NCI-H2227 (cell line): Measurements from ENCODE around the gene AGAP2.
A peak's percentile ranks its signal among the peaks of the same experiment; 100 is the strongest.
"Not testable (repeated sequence)": the region's sequence is repeated elsewhere in the genome, so short reads cannot be mapped to it uniquely, and the experiment has no call there.

ENCODE experiments used
- DNase-seq: peaks from one replicate; lab custom pipeline; 2025; ENCODE audit not compliant: unreplicated experiment; lab: John Stamatoyannopoulos, UW

The AGAP2 gene

GRCh38 chr12:57698414-57698813, 40.1 kb downstream of the AGAP2 start:
- no peak for DNase-seq

GRCh38 chr12:57697076-57697475, 41.5 kb downstream of the AGAP2 start:
- no peak for DNase-seq

- DNase-seq: no peak
Observed at GRCh38 chr12:57695770-57696432, 42.6 kb downstream of the AGAP2 start.

DNA sequence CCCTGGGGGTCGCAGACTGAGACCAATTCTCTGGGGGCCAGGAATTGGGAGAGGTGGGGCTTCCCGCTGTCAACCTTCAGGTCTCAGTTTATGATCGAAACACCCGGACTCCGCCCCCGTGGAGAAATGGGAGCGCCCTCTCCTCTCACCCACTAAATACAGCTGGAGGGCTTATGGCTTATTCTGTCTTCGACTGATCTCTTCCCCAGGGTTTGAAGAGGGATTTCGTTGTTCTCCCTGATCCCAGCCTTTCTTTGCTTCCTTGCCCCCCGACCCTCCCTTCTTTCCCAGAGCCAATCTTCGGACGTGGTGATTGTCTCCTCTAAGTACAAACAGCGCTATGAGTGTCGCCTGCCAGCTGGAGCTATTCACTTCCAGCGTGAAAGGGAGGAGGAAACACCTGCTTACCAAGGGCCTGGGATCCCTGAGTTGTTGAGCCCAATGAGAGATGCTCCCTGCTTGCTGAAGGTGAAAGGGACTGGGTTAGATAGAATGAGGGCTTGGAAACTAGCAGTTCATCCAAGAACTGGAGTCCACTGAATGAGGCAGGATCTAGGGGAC, 44.0 kb downstream of the AGAP2 start:
- DNase-seq: peak; percentile 19

DNA sequence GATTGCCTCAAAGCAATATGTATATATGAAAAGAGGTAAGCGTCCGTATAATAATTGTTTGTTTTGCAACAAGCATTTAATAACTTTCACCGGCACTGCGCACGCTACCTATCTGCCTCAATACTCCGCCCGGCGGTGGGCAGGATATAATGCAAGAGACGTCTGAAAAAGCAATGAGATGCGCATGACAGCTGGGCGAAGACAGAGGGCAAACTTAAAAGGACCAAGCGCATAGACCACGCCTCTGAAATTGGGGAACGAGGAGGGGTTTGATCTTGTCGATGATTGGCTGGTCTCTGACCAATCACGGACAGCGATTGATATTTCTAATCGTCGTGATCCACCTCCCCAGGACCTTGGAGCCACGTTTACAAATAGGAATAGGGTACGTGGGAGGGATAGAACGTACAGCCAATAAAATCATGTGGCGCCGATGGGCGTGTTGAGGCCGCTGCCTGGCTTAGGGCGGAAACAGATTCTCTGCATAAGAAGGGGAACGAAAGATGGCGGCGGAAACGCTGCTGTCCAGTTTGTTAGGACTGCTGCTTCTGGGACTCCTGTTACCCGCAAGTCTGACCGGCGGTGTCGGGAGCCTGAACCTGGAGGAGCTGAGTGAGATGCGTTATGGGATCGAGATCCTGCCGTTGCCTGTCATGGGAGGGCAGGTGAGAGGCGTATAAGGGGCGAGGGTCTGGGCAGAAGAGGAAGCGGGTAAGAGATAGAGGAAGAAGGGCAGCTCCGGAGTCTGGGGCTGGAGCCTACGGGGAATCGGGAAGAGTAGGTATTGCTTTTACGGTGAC, 44.7 kb downstream of the AGAP2 start, which contains the start of gene OS9:
Gene OS9 (plus strand): TSS at position 474 of the 800 bp plus-strand sequence. CDS start 30 bp downstream, at position 504.
- DNase-seq: peak; percentile 97

DNA sequence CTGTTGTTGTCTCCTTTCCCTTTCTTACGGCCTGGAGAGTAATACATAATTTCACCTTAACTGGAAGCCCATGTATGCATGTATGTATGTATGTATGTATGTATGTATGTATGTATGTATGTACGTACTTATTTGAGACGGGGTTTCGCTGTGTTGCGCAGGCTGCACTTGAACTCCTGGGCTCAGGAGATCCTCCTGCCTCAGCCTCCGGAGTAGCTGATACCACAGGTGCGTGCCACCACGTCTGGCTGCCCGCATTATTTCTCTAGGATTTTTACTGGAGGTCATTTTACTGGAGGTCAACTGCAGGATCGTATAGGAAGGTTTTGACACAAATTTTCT, 45.3 kb downstream of the AGAP2 start:
- no peak for DNase-seq

GRCh38 chr12:57692500-57692899, 46.0 kb downstream of the AGAP2 start:
- no peak for DNase-seq

- DNase-seq: no peak
Observed at GRCh38 chr12:57688931-57689330, 49.6 kb downstream of the AGAP2 start.

DNA sequence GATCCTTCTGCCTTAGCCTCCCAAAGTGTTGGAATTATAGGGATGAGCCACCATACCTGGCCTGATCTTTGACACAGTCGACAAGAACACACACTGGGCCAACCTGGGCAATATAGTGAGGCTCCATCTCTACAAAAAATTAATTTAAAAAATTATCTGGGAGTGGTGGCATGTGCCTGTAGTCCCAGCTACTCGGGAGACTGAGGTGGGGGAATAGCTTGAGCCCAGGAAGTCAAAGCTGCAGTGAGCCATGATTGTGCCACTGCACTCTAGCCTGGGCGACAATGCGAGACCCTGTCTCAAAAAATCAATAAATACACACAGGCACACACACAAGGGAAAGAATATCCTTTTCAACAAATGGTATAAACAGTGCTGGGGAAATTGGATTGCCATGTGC, 50.7 kb downstream of the AGAP2 start:
- DNase-seq: no peak

- no peak for DNase-seq
Observed at GRCh38 chr12:57679697-57680096, 58.8 kb downstream of the AGAP2 start.

GRCh38 chr12:57677947-57678346, 60.6 kb downstream of the AGAP2 start:
- DNase-seq: not testable (repeated sequence)

DNA sequence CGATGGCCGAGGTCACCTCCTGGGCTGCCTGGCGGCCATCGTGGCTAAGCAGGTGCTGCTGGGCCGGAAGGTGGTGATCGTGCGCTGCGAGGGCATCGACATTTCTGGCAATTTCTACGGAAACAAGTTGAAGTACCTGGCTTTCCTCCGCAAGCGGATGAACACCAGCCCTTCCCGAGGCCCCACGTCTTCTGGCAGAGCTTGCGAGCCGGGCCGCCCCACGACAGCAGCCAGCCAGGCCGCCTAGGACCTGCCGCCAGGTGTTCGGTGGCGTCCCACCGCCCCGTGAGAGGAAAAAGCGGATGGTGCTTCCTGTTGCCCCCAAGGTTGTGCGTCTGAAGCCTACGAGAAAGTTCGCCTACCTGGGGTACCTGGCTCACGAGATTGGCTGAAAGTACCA, 63.9 kb downstream of the AGAP2 start:
- DNase-seq: no peak
